IPS-15b (cell line): ENCODE measurements around the gene ZNF574.
"Not testable (repeated sequence)": the region's sequence is repeated elsewhere in the genome, so short reads cannot be mapped to it uniquely, and the experiment has no call there.

ENCODE experiments used
- H3K27me3 ChIP-seq: one replicate; pipeline ENCODE4 v1.6.1; 2013; ENCODE audit warnings: low read length; ENCODE audit not compliant: control insufficient read depth, insufficient read depth
- H3K36me3 ChIP-seq: one replicate; pipeline ENCODE4 v1.6.1; 2013; ENCODE audit warnings: low read length; ENCODE audit not compliant: control insufficient read depth, insufficient read depth
- H3K4me1 ChIP-seq: one replicate; pipeline ENCODE4 v1.6.1; 2013; ENCODE audit warnings: mild to moderate bottlenecking, low read length; ENCODE audit not compliant: control insufficient read depth, insufficient read depth
- H3K4me3 ChIP-seq: one replicate; pipeline ENCODE4 v1.5.1; 2013; ENCODE audit warnings: low read depth, low read length
- H3K9ac ChIP-seq: one replicate; pipeline ENCODE4 v1.6.1; 2013; ENCODE audit warnings: low read depth, mild to moderate bottlenecking, low read length
- H3K9me3 ChIP-seq: one replicate; pipeline ENCODE4 v1.6.1; 2013; ENCODE audit warnings: mild to moderate bottlenecking, low read length; ENCODE audit not compliant: control insufficient read depth, insufficient read depth

The ZNF574 gene

GRCh38 chr19:42097461-42097860, 21.5 kb downstream of the ZNF574 start:
- Histone ChIP-seq H3K4me3 (no peak overlapping the region), H3K9me3 (no peaks in the 10 kb centered on the region), H3K36me3 (no peaks in the 10 kb centered on the region), H3K27me3 (no peaks in the 10 kb centered on the region), H3K4me1 (peaks cover 3% of the 10 kb centered on the region), H3K9ac (no peak overlapping the region)

GRCh38 chr19:42098781-42099180, 22.8 kb downstream of the ZNF574 start:
- Histone ChIP-seq H3K36me3 (no peaks in the 10 kb centered on the region), H3K27me3 (no peaks in the 10 kb centered on the region)

GRCh38 chr19:42099336-42099925, 23.5 kb downstream of the ZNF574 start:
- Histone ChIP-seq H3K9me3 (no peaks in the 10 kb centered on the region), H3K27me3 (no peaks in the 10 kb centered on the region), H3K4me3 (no peak overlapping the region), H3K4me1 (peaks cover 3% of the 10 kb centered on the region), H3K9ac (no peak overlapping the region), H3K36me3 (no peaks in the 10 kb centered on the region)

More at GRCh38 chr19:42098781-42099180, 22.8 kb downstream of the ZNF574 start:
- H3K4me3 ChIP-seq = no peak overlapping the region
- no peaks in the 10 kb centered on the region for H3K9me3 ChIP-seq
- H3K9ac ChIP-seq = no peak overlapping the region
- peaks cover 3% of the 10 kb centered on the region for H3K4me1 ChIP-seq

- H3K27me3 ChIP-seq, H3K4me1 ChIP-seq, H3K36me3 ChIP-seq, H3K9ac ChIP-seq, H3K4me3 ChIP-seq, H3K9me3 ChIP-seq: not testable (repeated sequence)
Observed at GRCh38 chr19:42100241-42100640, 24.3 kb downstream of the ZNF574 start.

GRCh38 chr19:42102877-42103276, 26.9 kb downstream of the ZNF574 start:
- Histone ChIP-seq H3K9me3 (no peaks in the 10 kb centered on the region), H3K4me3 (no peak overlapping the region), H3K27me3 (no peaks in the 10 kb centered on the region), H3K9ac (no peak overlapping the region), H3K36me3 (no peaks in the 10 kb centered on the region), H3K4me1 (peaks cover 3% of the 10 kb centered on the region)

GRCh38 chr19:42105368-42105767, 29.4 kb downstream of the ZNF574 start:
- H3K4me1 ChIP-seq = peaks cover 4% of the 10 kb centered on the region
- no peaks in the 10 kb centered on the region for H3K27me3 ChIP-seq
- H3K36me3 ChIP-seq = no peaks in the 10 kb centered on the region
- H3K9me3 ChIP-seq = no peaks in the 10 kb centered on the region
- H3K9ac ChIP-seq = no peak overlapping the region
- H3K4me3 ChIP-seq = no peak overlapping the region

- H3K4me3 ChIP-seq = no peak overlapping the region
- H3K36me3 ChIP-seq = no peaks in the 10 kb centered on the region
- no peaks in the 10 kb centered on the region for H3K27me3 ChIP-seq
- no peak overlapping the region for H3K9ac ChIP-seq
- no peaks in the 10 kb centered on the region for H3K9me3 ChIP-seq
- H3K4me1 ChIP-seq = peaks cover 8% of the 10 kb centered on the region
Observed at GRCh38 chr19:42108527-42109389, 32.8 kb downstream of the ZNF574 start.

GRCh38 chr19:42109896-42110295, 33.9 kb downstream of the ZNF574 start:
- no peak overlapping the region for H3K9ac ChIP-seq
- no peaks in the 10 kb centered on the region for H3K36me3 ChIP-seq
- no peaks in the 10 kb centered on the region for H3K27me3 ChIP-seq
- no peaks in the 10 kb centered on the region for H3K9me3 ChIP-seq
- H3K4me1 ChIP-seq = peaks cover 17% of the 10 kb centered on the region
- no peak overlapping the region for H3K4me3 ChIP-seq

GRCh38 chr19:42110658-42111057, 34.7 kb downstream of the ZNF574 start:
- Histone ChIP-seq H3K27me3 (no peaks in the 10 kb centered on the region), H3K9me3 (no peaks in the 10 kb centered on the region), H3K36me3 (no peaks in the 10 kb centered on the region), H3K4me1 (peaks cover 17% of the 10 kb centered on the region), H3K9ac (no peak overlapping the region), H3K4me3 (no peak overlapping the region)

GRCh38 chr19:42111384-42111783, 35.4 kb downstream of the ZNF574 start:
- Histone ChIP-seq H3K36me3 (no peaks in the 10 kb centered on the region), H3K4me1 (peaks cover 17% of the 10 kb centered on the region), H3K9ac (no peak overlapping the region), H3K27me3 (no peaks in the 10 kb centered on the region), H3K9me3 (no peaks in the 10 kb centered on the region), H3K4me3 (no peak overlapping the region)

- H3K27me3 ChIP-seq = no peaks in the 10 kb centered on the region
- no peaks in the 10 kb centered on the region for H3K9me3 ChIP-seq
- no peak overlapping the region for H3K4me3 ChIP-seq
- H3K4me1 ChIP-seq = peaks cover 17% of the 10 kb centered on the region
- no peak overlapping the region for H3K9ac ChIP-seq
- H3K36me3 ChIP-seq = no peaks in the 10 kb centered on the region
Observed at GRCh38 chr19:42111811-42112210, 35.8 kb downstream of the ZNF574 start.
